Nephron progenitor cell (in vitro differentiated cells): ENCODE data around the gene FAM174C.
A peak's percentile ranks its signal among the peaks of the same experiment; 100 is the strongest.

ENCODE experiments used
- DNase-seq: peaks from one replicate; pipeline ENCODE4 v3.0.0; 2021
- H3K27ac Mint-ChIP-seq: 2 replicates; pipeline ENCODE4 v1.8.0; 2021; ENCODE audit warnings: mild to moderate bottlenecking, moderate library complexity, mixed read lengths
- H3K27me3 Mint-ChIP-seq: 2 replicates; pipeline ENCODE4 v1.8.0; 2021; ENCODE audit warnings: mild to moderate bottlenecking, low read depth, mixed read lengths; ENCODE audit not compliant: poor library complexity
- H3K36me3 Mint-ChIP-seq: 2 replicates; pipeline ENCODE4 v1.8.0; 2021; ENCODE audit warnings: low read depth, mixed read lengths
- H3K4me1 Mint-ChIP-seq: 2 replicates; pipeline ENCODE4 v1.8.0; 2021; ENCODE audit warnings: mixed read lengths
- H3K4me3 Mint-ChIP-seq: 2 replicates; pipeline ENCODE4 v1.8.0; 2021; ENCODE audit warnings: mild to moderate bottlenecking, moderate library complexity, mixed read lengths
- H3K9me3 Mint-ChIP-seq: 2 replicates; pipeline ENCODE4 v1.8.0; 2021; ENCODE audit warnings: mild to moderate bottlenecking, moderate library complexity, mixed read lengths
- CTCF ChIP-seq: fragments of 200-600 bp; sonication (generic); IDR thresholded peaks from 2 replicates; pipeline ENCODE4 v1.5.0; 2021; ENCODE audit warnings: antibody characterized with exemption

FAM174C gene

GRCh38 chr19:1269065-1269477, 6.3 kb upstream of the FAM174C start, which contains the start of gene CIRBP:
Gene CIRBP, plus strand, starts transcription at chr19:1269332. Its CDS starts 1,602 bp downstream, at chr19:1270934.
- peak; percentile 100 for DNase-seq
- no peak for TF ChIP-seq CTCF
- Mint-ChIP-seq H3K4me1 (peaks cover 83% of the 10 kb centered on the region), H3K9me3 (no peaks in the 10 kb centered on the region), H3K27ac (peak within 1 kb of the TSS; percentile 96), H3K36me3 (peaks cover 34% of the 10 kb centered on the region), H3K4me3 (peak within 1 kb of the TSS; percentile 88), H3K27me3 (peaks cover 6% of the 10 kb centered on the region)

- Mint-ChIP-seq H3K4me3 (peak overlapping the region; percentile 88), H3K9me3 (no peaks in the 10 kb centered on the region), H3K36me3 (peaks cover 35% of the 10 kb centered on the region), H3K27ac (peak overlapping the region; percentile 94), H3K4me1 (peaks cover 81% of the 10 kb centered on the region), H3K27me3 (peaks cover 6% of the 10 kb centered on the region)
- no peak for TF ChIP-seq CTCF
- peak; percentile 86 for DNase-seq
Measured at GRCh38 chr19:1269478-1270212, 5.7 kb upstream of the FAM174C start.

- peaks cover 75% of the 10 kb centered on the region for H3K4me1 Mint-ChIP-seq
Measured at GRCh38 chr19:1270213-1270853, 5.0 kb upstream of the FAM174C start.

GRCh38 chr19:1270854-1271527, 4.3 kb upstream of the FAM174C start:
- Mint-ChIP-seq H3K27me3 (peaks cover 6% of the 10 kb centered on the region), H3K27ac (peak overlapping the region; percentile 88), H3K36me3 (peaks cover 35% of the 10 kb centered on the region), H3K9me3 (no peaks in the 10 kb centered on the region), H3K4me3 (peak overlapping the region; percentile 88), H3K4me1 (peaks cover 68% of the 10 kb centered on the region)
- no peak for DNase-seq
- no peak for TF ChIP-seq CTCF

More at GRCh38 chr19:1270213-1270853, 5.0 kb upstream of the FAM174C start:
- TF ChIP-seq CTCF: no peak
- Mint-ChIP-seq H3K36me3 (peaks cover 35% of the 10 kb centered on the region), H3K9me3 (no peaks in the 10 kb centered on the region), H3K27me3 (peaks cover 6% of the 10 kb centered on the region), H3K27ac (peak overlapping the region; percentile 94), H3K4me3 (peak overlapping the region; percentile 88)
- DNase-seq: no peak

GRCh38 chr19:1271528-1272422, 3.6 kb upstream of the FAM174C start:
- Mint-ChIP-seq H3K27me3 (peaks cover 6% of the 10 kb centered on the region), H3K9me3 (no peaks in the 10 kb centered on the region), H3K4me1 (peaks cover 73% of the 10 kb centered on the region), H3K36me3 (peaks cover 36% of the 10 kb centered on the region), H3K4me3 (peak overlapping the region; percentile 88), H3K27ac (peak overlapping the region; percentile 88)
- no peak for DNase-seq
- no peak for TF ChIP-seq CTCF
